ENCODE measurements around the gene TBC1D8. TPM values are rescaled to one million over a fixed set of nuclear protein-coding genes. Genes with fewer than 3 reads are reported as not detected.

Gene TBC1D8
- total and polyA plus RNA-seq, 9 donors: 18.3 to 26.6 (median 20.6) TPM

DNA sequence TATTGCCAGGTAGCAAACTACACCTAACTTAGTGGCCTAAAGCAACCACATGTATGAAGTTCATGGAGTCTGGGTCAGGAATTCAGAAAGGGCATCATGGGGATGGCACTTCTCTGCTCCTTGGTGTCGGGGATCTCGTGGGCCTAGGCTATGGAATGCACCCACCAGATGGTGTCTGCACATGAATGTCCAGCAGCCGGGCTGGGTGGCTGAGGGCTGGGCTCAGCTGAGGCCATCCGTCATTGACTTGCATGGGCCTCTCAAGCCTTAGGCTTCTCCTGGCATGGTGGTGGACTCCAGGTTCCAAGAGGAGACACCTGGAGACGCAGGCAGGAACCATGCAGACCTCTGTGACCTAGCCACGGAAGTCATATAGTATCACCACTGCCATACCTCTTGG is 175.1 kb downstream of the TBC1D8 start:
- Histone ChIP-seq H3K9me3 (replicated peaks; ENCODE audit: control insufficient read depth, low read depth, low read length) (no peaks in the 10 kb centered on the region), H3K4me1 (ENCODE audit: control insufficient read depth, insufficient read depth, low read length) (peaks cover 22% of the 10 kb centered on the region), H3K36me3 (ENCODE audit: control insufficient read depth, insufficient read depth, low read length) (peaks cover 8% of the 10 kb centered on the region), H3K4me3 (ENCODE audit: low read length) (no peak overlapping the region), H3K27ac (ENCODE audit: low read length) (no peak overlapping the region), H3K27me3 (ENCODE audit: control insufficient read depth, insufficient read depth, low read length) (no peaks in the 10 kb centered on the region)
- DNase-seq: no peak
- WGBS (ENCODE audit: insufficient coverage): 88% methylated on average over 4 of the region's 6 CpGs

- WGBS (ENCODE audit: insufficient coverage): 89% methylated on average over 4 of the region's 7 CpGs
Measured at GRCh38 chr2:100975521-100975785, 175.7 kb downstream of the TBC1D8 start.

GRCh38 chr2:100974712-100975520 is 176.3 kb downstream of the TBC1D8 start:
- 90% methylated on average over 9 of the region's 22 CpGs for WGBS (ENCODE audit: insufficient coverage)
- H3K9me3 ChIP-seq (replicated peaks; ENCODE audit: control insufficient read depth, low read depth, low read length): no peaks in the 10 kb centered on the region
- no peak overlapping the region for H3K27ac ChIP-seq (ENCODE audit: low read length)
- no peaks in the 10 kb centered on the region for H3K27me3 ChIP-seq (ENCODE audit: control insufficient read depth, insufficient read depth, low read length)
- H3K4me3 ChIP-seq (ENCODE audit: low read length): no peak overlapping the region
- peaks cover 22% of the 10 kb centered on the region for H3K4me1 ChIP-seq (ENCODE audit: control insufficient read depth, insufficient read depth, low read length)
- DNase-seq: no peak
- H3K36me3 ChIP-seq (ENCODE audit: control insufficient read depth, insufficient read depth, low read length): peaks cover 8% of the 10 kb centered on the region

More at GRCh38 chr2:100975521-100975785, 175.7 kb downstream of the TBC1D8 start:
- H3K36me3 ChIP-seq (ENCODE audit: control insufficient read depth, insufficient read depth, low read length): peaks cover 8% of the 10 kb centered on the region
- DNase-seq: no peak
- no peak overlapping the region for H3K27ac ChIP-seq (ENCODE audit: low read length)
- no peaks in the 10 kb centered on the region for H3K9me3 ChIP-seq (replicated peaks; ENCODE audit: control insufficient read depth, low read depth, low read length)
- peaks cover 22% of the 10 kb centered on the region for H3K4me1 ChIP-seq (ENCODE audit: control insufficient read depth, insufficient read depth, low read length)
- H3K27me3 ChIP-seq (ENCODE audit: control insufficient read depth, insufficient read depth, low read length): no peaks in the 10 kb centered on the region
- no peak overlapping the region for H3K4me3 ChIP-seq (ENCODE audit: low read length)

- WGBS (ENCODE audit: insufficient coverage): 100% methylated on average over 1 of the region's 7 CpGs
- peak overlapping the region; percentile 40 for H3K27ac ChIP-seq (ENCODE audit: low read length)
- no peaks in the 10 kb centered on the region for H3K27me3 ChIP-seq (ENCODE audit: control insufficient read depth, insufficient read depth, low read length)
- H3K36me3 ChIP-seq (ENCODE audit: control insufficient read depth, insufficient read depth, low read length): peaks cover 9% of the 10 kb centered on the region
- H3K4me1 ChIP-seq (ENCODE audit: control insufficient read depth, insufficient read depth, low read length): peaks cover 16% of the 10 kb centered on the region
- no peak overlapping the region for H3K4me3 ChIP-seq (ENCODE audit: low read length)
- no peaks in the 10 kb centered on the region for H3K9me3 ChIP-seq (replicated peaks; ENCODE audit: control insufficient read depth, low read depth, low read length)
- DNase-seq: peak; percentile 50
Measured at GRCh38 chr2:100972452-100972851, 178.7 kb downstream of the TBC1D8 start.

GRCh38 chr2:100971221-100971620 is 180.0 kb downstream of the TBC1D8 start:
- DNase-seq: no peak
- no peak overlapping the region for H3K27ac ChIP-seq (ENCODE audit: low read length)
- no CpG with 5 or more reads among the region's 9 CpGs for WGBS (ENCODE audit: insufficient coverage)
- no peak overlapping the region for H3K4me3 ChIP-seq (ENCODE audit: low read length)
- no peaks in the 10 kb centered on the region for H3K9me3 ChIP-seq (replicated peaks; ENCODE audit: control insufficient read depth, low read depth, low read length)
- H3K4me1 ChIP-seq (ENCODE audit: control insufficient read depth, insufficient read depth, low read length): peaks cover 4% of the 10 kb centered on the region
- peaks cover 7% of the 10 kb centered on the region for H3K36me3 ChIP-seq (ENCODE audit: control insufficient read depth, insufficient read depth, low read length)
- no peaks in the 10 kb centered on the region for H3K27me3 ChIP-seq (ENCODE audit: control insufficient read depth, insufficient read depth, low read length)

GRCh38 chr2:100969998-100970397 is 181.2 kb downstream of the TBC1D8 start:
- Histone ChIP-seq H3K4me1 (ENCODE audit: control insufficient read depth, insufficient read depth, low read length) (peaks cover 2% of the 10 kb centered on the region), H3K36me3 (ENCODE audit: control insufficient read depth, insufficient read depth, low read length) (peaks cover 7% of the 10 kb centered on the region), H3K27ac (ENCODE audit: low read length) (no peak overlapping the region), H3K9me3 (replicated peaks; ENCODE audit: control insufficient read depth, low read depth, low read length) (no peaks in the 10 kb centered on the region), H3K4me3 (ENCODE audit: low read length) (no peak overlapping the region), H3K27me3 (ENCODE audit: control insufficient read depth, insufficient read depth, low read length) (no peaks in the 10 kb centered on the region)
- DNase-seq: no peak
- 84% methylated on average over 5 of the region's 7 CpGs for WGBS (ENCODE audit: insufficient coverage)

DNA sequence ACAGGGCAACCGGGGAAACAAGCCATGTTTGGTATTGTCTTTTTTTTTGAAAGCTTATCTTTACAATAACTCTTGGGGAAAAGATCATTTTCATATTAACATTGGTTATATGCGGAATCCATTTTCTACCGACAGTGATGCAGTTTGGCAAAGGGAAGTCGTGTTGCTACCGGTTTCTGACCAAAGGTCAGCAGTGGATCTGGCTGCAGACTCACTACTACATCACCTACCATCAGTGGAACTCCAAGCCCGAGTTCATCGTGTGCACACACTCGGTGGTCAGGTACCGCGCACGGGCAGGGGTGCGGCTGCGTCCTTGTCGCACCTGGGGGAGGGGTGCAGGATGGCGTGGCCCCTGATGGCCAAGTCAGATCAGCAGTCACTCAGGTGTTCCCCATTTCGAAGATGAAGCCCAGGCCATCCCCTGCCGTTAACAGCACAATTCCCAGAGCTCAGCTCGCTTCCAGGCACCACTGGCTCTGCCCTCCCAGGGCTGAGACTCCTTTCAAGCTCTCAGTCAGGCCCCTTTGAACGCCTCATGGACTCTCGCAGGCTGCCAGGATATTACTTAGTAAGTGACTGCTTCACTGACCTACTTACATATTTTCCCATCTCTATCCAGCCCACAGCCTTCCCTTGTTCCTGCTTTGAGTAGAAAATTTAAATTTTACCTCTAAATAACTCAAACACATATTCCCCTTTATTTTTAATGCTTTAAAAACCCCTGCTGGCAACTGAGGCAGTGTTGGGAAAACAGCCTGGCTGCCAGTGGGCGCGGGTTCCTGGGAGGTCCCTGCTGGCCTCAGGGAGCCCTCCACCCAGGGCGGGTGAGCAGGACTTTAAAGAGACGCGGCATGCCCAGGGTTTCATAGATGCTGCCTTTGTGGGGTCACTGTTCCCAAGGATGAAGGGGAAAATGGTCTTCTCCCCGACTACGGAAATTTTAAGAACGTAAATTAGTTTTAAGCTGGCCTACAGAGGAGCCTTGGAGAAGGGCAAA is 182.7 kb downstream of the TBC1D8 start:
- H3K4me3 ChIP-seq (ENCODE audit: low read length): no peak overlapping the region
- H3K27me3 ChIP-seq (ENCODE audit: control insufficient read depth, insufficient read depth, low read length): no peaks in the 10 kb centered on the region
- DNase-seq: no peak
- H3K27ac ChIP-seq (ENCODE audit: low read length): no peak overlapping the region
- H3K9me3 ChIP-seq (replicated peaks; ENCODE audit: control insufficient read depth, low read depth, low read length): no peaks in the 10 kb centered on the region
- H3K36me3 ChIP-seq (ENCODE audit: control insufficient read depth, insufficient read depth, low read length): peaks cover 7% of the 10 kb centered on the region
- H3K4me1 ChIP-seq (ENCODE audit: control insufficient read depth, insufficient read depth, low read length): peaks cover 8% of the 10 kb centered on the region
- 88% methylated on average over 13 of the region's 28 CpGs for WGBS (ENCODE audit: insufficient coverage)

GRCh38 chr2:100967716-100968115 is 183.5 kb downstream of the TBC1D8 start:
- no peak for DNase-seq
- Histone ChIP-seq H3K27me3 (ENCODE audit: control insufficient read depth, insufficient read depth, low read length) (no peaks in the 10 kb centered on the region), H3K36me3 (ENCODE audit: control insufficient read depth, insufficient read depth, low read length) (peaks cover 7% of the 10 kb centered on the region), H3K9me3 (replicated peaks; ENCODE audit: control insufficient read depth, low read depth, low read length) (no peaks in the 10 kb centered on the region), H3K4me3 (ENCODE audit: low read length) (no peak overlapping the region), H3K4me1 (ENCODE audit: control insufficient read depth, insufficient read depth, low read length) (peaks cover 13% of the 10 kb centered on the region), H3K27ac (ENCODE audit: low read length) (no peak overlapping the region)
- WGBS (ENCODE audit: insufficient coverage): 83% methylated on average over 6 of the region's 8 CpGs

DNA sequence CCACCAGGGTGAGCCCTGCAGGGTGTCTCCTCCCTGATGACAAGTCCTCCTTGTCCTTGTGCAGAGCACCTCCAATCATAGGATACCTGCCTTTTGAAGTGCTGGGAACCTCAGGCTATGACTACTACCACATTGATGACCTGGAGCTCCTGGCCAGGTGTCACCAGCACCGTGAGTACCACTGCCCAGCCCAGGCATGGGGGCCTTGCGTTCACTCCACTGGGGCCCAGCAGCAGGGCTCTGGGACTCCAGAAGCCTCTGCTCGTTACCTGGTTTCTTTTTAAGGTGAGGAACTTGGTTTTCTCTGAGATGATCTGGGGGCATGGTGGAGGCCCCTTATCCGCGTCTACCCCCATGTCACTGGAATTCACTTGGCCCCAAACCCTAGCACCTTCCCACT is 185.6 kb downstream of the TBC1D8 start:
- H3K36me3 ChIP-seq (ENCODE audit: control insufficient read depth, insufficient read depth, low read length): peaks cover 7% of the 10 kb centered on the region

DNA sequence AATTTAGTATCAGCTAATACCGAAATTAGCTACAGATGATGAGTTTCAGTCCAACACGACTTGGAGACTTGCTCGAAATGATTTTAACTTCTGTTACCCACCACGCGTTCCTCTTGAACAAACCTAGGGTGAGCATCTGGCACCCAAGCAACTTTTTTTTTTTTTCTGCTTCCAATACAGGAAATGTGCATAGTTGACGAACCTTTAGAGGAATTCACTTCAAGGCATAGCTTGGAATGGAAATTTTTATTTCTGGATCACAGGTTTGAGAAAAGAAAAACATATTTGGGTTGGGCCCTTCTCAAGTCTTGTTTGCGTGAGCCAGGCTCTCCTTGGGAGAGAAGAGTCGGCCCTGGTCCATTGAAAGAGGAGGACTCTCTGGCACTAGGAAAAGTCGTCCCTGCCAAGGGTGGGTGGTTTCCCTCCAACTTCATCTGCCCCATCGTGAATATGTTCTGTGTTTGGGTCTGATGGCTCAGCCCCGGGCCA is 186.5 kb downstream of the TBC1D8 start:
- H3K4me3 ChIP-seq (ENCODE audit: low read length): no peak overlapping the region
- WGBS (ENCODE audit: insufficient coverage): 34% methylated on average over 4 of the region's 11 CpGs
- H3K9me3 ChIP-seq (replicated peaks; ENCODE audit: control insufficient read depth, low read depth, low read length): no peaks in the 10 kb centered on the region
- DNase-seq: peak; percentile 93
- peaks cover 3% of the 10 kb centered on the region for H3K36me3 ChIP-seq (ENCODE audit: control insufficient read depth, insufficient read depth, low read length)
- H3K27me3 ChIP-seq (ENCODE audit: control insufficient read depth, insufficient read depth, low read length): no peaks in the 10 kb centered on the region
- peaks cover 25% of the 10 kb centered on the region for H3K4me1 ChIP-seq (ENCODE audit: control insufficient read depth, insufficient read depth, low read length)
- peak overlapping the region; percentile 37 for H3K27ac ChIP-seq (ENCODE audit: low read length)

More for the DNA sequence above, 185.6 kb downstream of the TBC1D8 start:
- WGBS (ENCODE audit: insufficient coverage): 95% methylated on average over 2 of the region's 5 CpGs
- no peak overlapping the region for H3K4me3 ChIP-seq (ENCODE audit: low read length)
- H3K4me1 ChIP-seq (ENCODE audit: control insufficient read depth, insufficient read depth, low read length): peaks cover 21% of the 10 kb centered on the region
- H3K27ac ChIP-seq (ENCODE audit: low read length): no peak overlapping the region
- no peaks in the 10 kb centered on the region for H3K9me3 ChIP-seq (replicated peaks; ENCODE audit: control insufficient read depth, low read depth, low read length)
- H3K27me3 ChIP-seq (ENCODE audit: control insufficient read depth, insufficient read depth, low read length): no peaks in the 10 kb centered on the region
- no peak for DNase-seq

All from muscle of leg (tissue), 11 donors.